H9 (cell line): ENCODE measurements around the gene MYLK. TPM values are rescaled to one million over a fixed set of nuclear protein-coding genes. Genes with fewer than 3 reads are reported as not detected.

Experiments used
- DNase-seq: peaks from one replicate; pipeline ENCODE4 v3.0.0-alpha.2; 2017
- H2AFZ ChIP-seq: one replicate; pipeline ENCODE4 v1.6.1; 2013; ENCODE audit warnings: mild to moderate bottlenecking, low read length, control low read depth, moderate library complexity
- H2AK5ac ChIP-seq: 2 replicates; pipeline ENCODE4 v1.6.1; 2013; ENCODE audit warnings: low read length, control low read depth, mixed read lengths; ENCODE audit not compliant: insufficient read length
- H2BK120ac ChIP-seq: one replicate; pipeline ENCODE4 v1.6.1; 2013; ENCODE audit warnings: low read depth, mild to moderate bottlenecking, low read length, control low read depth, inconsistent platforms; ENCODE audit not compliant: poor library complexity, severe bottlenecking
- H2BK12ac ChIP-seq: 2 replicates; pipeline ENCODE4 v1.6.1; 2013; ENCODE audit warnings: low read length, control low read depth, mixed read lengths, low read depth; ENCODE audit not compliant: insufficient read length
- H2BK15ac ChIP-seq: 2 replicates; pipeline ENCODE4 v1.6.1; 2013; ENCODE audit warnings: low read depth, low read length, control low read depth
- H2BK20ac ChIP-seq: one replicate; pipeline ENCODE4 v1.6.1; 2013; ENCODE audit warnings: low read depth, mild to moderate bottlenecking, low read length, control low read depth, inconsistent platforms; ENCODE audit not compliant: poor library complexity, severe bottlenecking
- H2BK5ac ChIP-seq: 2 replicates; pipeline ENCODE4 v1.6.1; 2013; ENCODE audit warnings: low read length, control low read depth, mixed read lengths; ENCODE audit not compliant: insufficient read length
- H3K14ac ChIP-seq: 2 replicates; pipeline ENCODE4 v1.6.1; 2013; ENCODE audit warnings: low read length, control low read depth; ENCODE audit not compliant: insufficient read depth
- H3K18ac ChIP-seq: 2 replicates; pipeline ENCODE4 v1.6.1; 2013; ENCODE audit warnings: low read depth, mild to moderate bottlenecking, mixed read lengths, low read length, control low read depth; ENCODE audit not compliant: insufficient read length
- H3K23ac ChIP-seq: 2 replicates; pipeline ENCODE4 v1.6.1; 2013; ENCODE audit warnings: low read length, control low read depth, mixed read lengths, low read depth; ENCODE audit not compliant: insufficient read length
- H3K23me2 ChIP-seq: 2 replicates; pipeline ENCODE4 v1.6.1; 2013; ENCODE audit warnings: low read depth, mild to moderate bottlenecking, mixed read lengths, low read length, control low read depth; ENCODE audit not compliant: insufficient read length, poor library complexity, severe bottlenecking
- H3K27ac ChIP-seq: 2 replicates; pipeline ENCODE4 v1.5.1; 2013; ENCODE audit warnings: low read length, control low read depth, mixed read lengths, low read depth; ENCODE audit not compliant: insufficient read length
- H3K27me3 ChIP-seq: 2 replicates; pipeline ENCODE4 v1.6.1; 2013; ENCODE audit warnings: low read length, control low read depth, inconsistent platforms; ENCODE audit not compliant: insufficient read depth
- H3K4ac ChIP-seq: 2 replicates; pipeline ENCODE4 v1.6.1; 2013; ENCODE audit warnings: low read depth, mild to moderate bottlenecking, control low read depth, inconsistent platforms, low read length, moderate library complexity
- H3K4me1 ChIP-seq: 2 replicates; pipeline ENCODE4 v1.6.1; 2013; ENCODE audit warnings: low read length, control low read depth, inconsistent platforms; ENCODE audit not compliant: insufficient read depth
- H3K4me2 ChIP-seq: 2 replicates; pipeline ENCODE4 v1.6.1; 2013; ENCODE audit warnings: low read length, control low read depth, mixed read lengths; ENCODE audit not compliant: insufficient read length, insufficient read depth
- H3K56ac ChIP-seq: 2 replicates; pipeline ENCODE4 v1.6.1; 2013; ENCODE audit warnings: low read depth, mild to moderate bottlenecking, mixed read lengths, low read length, control low read depth; ENCODE audit not compliant: insufficient read length
- H3K79me1 ChIP-seq: 2 replicates; pipeline ENCODE4 v1.6.1; 2013; ENCODE audit warnings: low read depth, mild to moderate bottlenecking, moderate library complexity, low read length, control low read depth, inconsistent platforms; ENCODE audit not compliant: insufficient read depth, poor library complexity, severe bottlenecking
- H3K79me2 ChIP-seq: 2 replicates; pipeline ENCODE4 v1.6.1; 2013; ENCODE audit warnings: low read length, control low read depth, inconsistent platforms; ENCODE audit not compliant: insufficient read depth
- H3K9ac ChIP-seq: 2 replicates; pipeline ENCODE4 v1.6.1; 2013; ENCODE audit warnings: low read length, control low read depth, mixed read lengths; ENCODE audit not compliant: insufficient read length; ENCODE audit errors: extremely low read depth
- H3K9me3 ChIP-seq: one replicate; pipeline ENCODE4 v1.6.1; 2013; ENCODE audit warnings: low read depth, low read length, inconsistent platforms; ENCODE audit not compliant: control insufficient read depth
- H3T11ph ChIP-seq: one replicate; pipeline ENCODE4 v1.6.1; 2013; ENCODE audit warnings: mild to moderate bottlenecking, low read length, control low read depth, inconsistent platforms
- H4K20me1 ChIP-seq: one replicate; pipeline ENCODE4 v1.6.1; 2013; ENCODE audit not compliant: control insufficient read depth, insufficient read length, insufficient read depth
- H4K5ac ChIP-seq: 2 replicates; pipeline ENCODE4 v1.6.1; 2013; ENCODE audit warnings: low read depth, mild to moderate bottlenecking, mixed read lengths, low read length, control low read depth; ENCODE audit not compliant: insufficient read length
- H4K8ac ChIP-seq: replicated peaks from 2 replicates; pipeline ENCODE4 v1.6.1; 2013; ENCODE audit warnings: low read length, control low read depth, mixed read lengths, low read depth; ENCODE audit not compliant: insufficient read length
- H4K91ac ChIP-seq: 2 replicates; pipeline ENCODE4 v1.6.1; 2013; ENCODE audit warnings: low read depth, mild to moderate bottlenecking, moderate library complexity, mixed read lengths, low read length, control low read depth; ENCODE audit not compliant: insufficient read length
- H3K27ac Mint-ChIP-seq, 3 experiments: 2 replicates in 2 of 3; 3 replicates in 1 of 3; pipeline ENCODE4 v1.8.0; 2020 to 2021; ENCODE audit warnings: mixed read lengths in 3 of 3, mild to moderate bottlenecking in 1 of 3, moderate library complexity in 1 of 3
- H3K27me3 Mint-ChIP-seq: 2 replicates; pipeline ENCODE4 v1.8.0; 2021; ENCODE audit warnings: low read depth, mild to moderate bottlenecking, moderate library complexity, mixed read lengths
- H3K36me3 Mint-ChIP-seq, 3 experiments: 2 replicates in 2 of 3; 3 replicates in 1 of 3; pipeline ENCODE4 v1.8.0; 2020 to 2021; ENCODE audit warnings: low read depth in 3 of 3, mixed read lengths in 3 of 3; ENCODE audit not compliant: insufficient read depth in 1 of 3
- H3K4me1 Mint-ChIP-seq, 2 experiments: 2 replicates each; pipeline ENCODE4 v1.8.0; 2020; ENCODE audit warnings: mixed read lengths in 2 of 2
- H3K4me3 Mint-ChIP-seq, 2 experiments: 2 replicates in 1 of 2; 3 replicates in 1 of 2; pipeline ENCODE4 v1.8.0; 2020 to 2021; ENCODE audit warnings: mild to moderate bottlenecking in 2 of 2, mixed read lengths in 2 of 2, moderate library complexity in 1 of 2
- H3K9me3 Mint-ChIP-seq, 2 experiments: 2 replicates in 1 of 2; 3 replicates in 1 of 2; pipeline ENCODE4 v1.8.0; 2020; ENCODE audit warnings: mild to moderate bottlenecking in 2 of 2, mixed read lengths in 2 of 2, moderate library complexity in 1 of 2
- CTCF ChIP-seq: fragments of 200-600 bp; sonication (generic); conservative IDR thresholded peaks from 3 replicates; pipeline ENCODE4 v1.8.0; 2021; ENCODE audit warnings: antibody characterized with exemption, mild to moderate bottlenecking
- WGBS: extraction: QIAGEN DNeasy Blood & Tissue Kit; methylation state at CpG from one replicate; pipeline ENCODE4 v1.1.7; 2013; ENCODE audit warnings: missing lambda C conversion rate, low lambda C conversion rate, mixed read lengths; ENCODE audit not compliant: insufficient read length; ENCODE audit errors: extremely low coverage; 5-methylcytosine and 5-hydroxymethylcytosine counted together
- total RNA-seq: library from RNA; stranded (reverse); gene quantifications from 2 replicates; pipeline ENCODE4 v1.2.1, GENCODE V29; 2021

The MYLK gene
- total RNA-seq, 1 experiment from 2014 or later = 10.1 TPM

- H3K36me3 Mint-ChIP-seq = peaks cover 0 to 15% (median 0%) of the 10 kb centered on the region in 3 experiments; a peak in 3 of 7 replicates
Observed at GRCh38 chr3:123870033-123870432, 14.1 kb downstream of the MYLK start.

More at GRCh38 chr3:123870033-123870432, 14.1 kb downstream of the MYLK start:
- Histone ChIP-seq H3K18ac (no peak overlapping the region), H2BK12ac (no peak overlapping the region), H3K4ac (no peak overlapping the region), H3K23ac (no peak overlapping the region), H2BK20ac (no peak overlapping the region), H2BK5ac (no peak overlapping the region), H2AK5ac (no peak overlapping the region), H3K56ac (no peak overlapping the region), H3K23me2 (no peaks in the 10 kb centered on the region), H3K27ac (no peak overlapping the region), H3K4me2 (no peak overlapping the region), H3K79me1 (no peaks in the 10 kb centered on the region), H3K79me2 (no peaks in the 10 kb centered on the region), H3K4me1 (no peaks in the 10 kb centered on the region), H2BK15ac (no peak overlapping the region), H2BK120ac (no peak overlapping the region), H3K9me3 (no peaks in the 10 kb centered on the region), H4K5ac (no peak overlapping the region), H3K14ac (no peak overlapping the region), H4K20me1 (no peaks in the 10 kb centered on the region), H3K27me3 (no peaks in the 10 kb centered on the region), H3T11ph (no peak overlapping the region), H4K8ac (no peak overlapping the region), H3K9ac (no peak overlapping the region), H2AFZ (no peak overlapping the region), H4K91ac (no peak overlapping the region)
- Mint-ChIP-seq H3K4me1 (peaks cover 19 to 28% of the 10 kb centered on the region in 2 experiments), H3K9me3 (no peaks in the 10 kb centered on the region), H3K4me3 (no peak overlapping the region), H3K27ac (peak overlapping the region in 1 of 3 experiments; percentile 34; a peak in 1 of 7 replicates), H3K27me3 (no peaks in the 10 kb centered on the region)
- DNase-seq = no peak
- WGBS = no CpG with 5 or more reads among the region's 1 CpG
- TF ChIP-seq CTCF = no peak
